NCI-H1092 (cell line): ENCODE results near the gene C11orf65.

Experiments used
- DNase-seq: peaks from one replicate; lab custom pipeline; 2025; lab: John Stamatoyannopoulos, UW

Gene C11orf65

DNA sequence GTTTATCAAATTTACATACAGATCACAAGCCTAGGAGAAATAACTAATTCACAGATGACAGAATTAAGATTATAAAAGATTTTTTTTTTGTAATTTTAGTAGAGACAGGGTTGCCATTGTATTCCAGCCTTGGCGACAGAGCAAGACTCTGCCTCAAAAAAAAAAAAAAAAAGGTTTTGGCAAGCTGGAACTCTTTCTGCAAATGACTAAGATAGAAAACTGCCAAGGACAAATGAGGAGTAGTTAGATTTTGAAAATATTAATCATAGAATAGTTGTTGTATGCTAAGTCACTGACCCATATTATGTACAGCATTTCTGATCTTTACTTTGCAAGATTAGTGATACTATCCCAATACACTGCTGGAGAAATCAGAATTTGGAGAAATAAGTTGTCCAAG is 99.2 kb downstream of the C11orf65 start:
- DNase-seq, result no peak

DNA sequence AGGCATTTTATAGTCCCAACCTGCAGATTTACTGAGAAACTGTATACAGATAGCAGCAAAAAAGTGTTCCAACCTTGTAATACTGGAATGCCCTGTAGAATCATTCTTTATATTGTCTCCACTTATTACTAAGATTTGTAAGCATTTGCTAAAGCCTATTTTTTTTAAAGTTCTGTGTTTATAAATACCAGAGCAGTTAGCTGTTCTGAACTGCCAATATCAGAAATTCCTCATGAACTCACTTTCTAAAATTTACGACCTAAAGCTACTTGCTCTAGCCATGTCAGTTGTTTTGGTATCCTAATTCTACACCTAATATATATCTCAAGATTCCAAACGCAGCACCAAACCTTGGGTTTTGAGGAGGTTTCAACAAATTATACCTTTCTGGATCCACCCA is 103.2 kb downstream of the C11orf65 start:
- DNase-seq, result no peak

DNA sequence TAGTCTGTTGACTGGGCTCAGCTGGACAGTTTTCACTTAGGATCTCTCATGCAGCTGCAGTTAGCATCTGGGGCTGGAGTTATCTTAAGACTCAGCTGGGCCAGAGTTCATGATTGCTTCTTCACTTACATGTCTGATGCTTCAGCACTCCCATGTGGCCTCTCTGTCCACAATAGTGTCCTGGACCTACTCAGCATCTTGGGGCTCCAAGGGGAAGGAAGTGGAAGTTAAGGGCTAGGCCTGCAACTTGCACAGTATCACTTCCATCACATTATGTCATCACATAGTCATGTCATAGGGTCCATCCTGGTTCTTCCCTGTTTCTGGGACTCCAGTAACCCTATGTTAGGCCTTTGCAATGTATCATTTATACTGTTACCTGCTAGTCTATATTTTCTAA is 115.9 kb downstream of the C11orf65 start:
- DNase-seq, result no peak

GRCh38 chr11:108346451-108346850 is 120.9 kb downstream of the C11orf65 start:
- DNase-seq, result no peak

GRCh38 chr11:108345767-108346166 is 121.6 kb downstream of the C11orf65 start:
- no peak for DNase-seq

DNA sequence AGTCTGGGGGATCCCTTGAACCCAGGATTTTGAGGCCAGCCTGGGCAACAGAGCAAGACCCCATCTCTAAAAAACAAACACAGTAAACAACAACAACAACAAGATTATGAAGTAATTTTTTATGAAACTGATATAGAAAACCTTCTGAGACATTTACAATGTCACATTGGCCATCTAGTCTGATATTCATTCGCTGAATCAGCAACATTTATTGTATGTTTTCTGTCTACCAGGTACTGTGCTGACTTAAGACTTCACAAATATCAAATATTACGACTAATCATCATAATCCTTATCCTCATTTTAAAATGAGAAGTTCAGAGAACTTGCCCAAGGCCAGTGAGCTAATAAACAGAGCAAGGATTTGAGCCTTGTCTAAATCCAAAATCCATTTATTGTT is 123.6 kb downstream of the C11orf65 start:
- DNase-seq, result no peak

DNA sequence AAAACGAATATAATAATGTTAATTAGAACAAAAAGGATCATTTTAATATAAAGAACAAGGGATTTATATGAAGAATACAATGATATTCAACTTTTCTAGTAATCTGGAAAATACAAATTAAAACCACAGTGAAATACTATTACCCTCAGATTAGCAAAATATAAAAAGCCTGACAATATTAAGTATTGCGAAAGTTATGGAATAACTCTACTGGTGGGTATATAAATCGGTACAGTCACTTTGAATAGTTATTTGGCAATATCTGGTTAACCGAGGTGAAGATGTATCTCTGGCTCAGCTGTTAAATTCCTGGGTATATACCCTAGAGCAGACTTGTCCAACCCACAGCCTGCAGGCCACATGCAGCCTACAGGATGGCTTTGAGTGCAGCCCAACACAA is 125.7 kb downstream of the C11orf65 start:
- DNase-seq, result no peak

- DNase-seq, result no peak
These were observed 126.4 kb downstream of the C11orf65 start for GRCh38 chr11:108340973-108341372.

- no peak for DNase-seq
These were observed 128.6 kb downstream of the C11orf65 start for GRCh38 chr11:108338750-108339149.

GRCh38 chr11:108333403-108333899 is 133.9 kb downstream of the C11orf65 start:
- DNase-seq, result no peak
